Measurements from ENCODE around the gene ADM2. TPM values are rescaled to one million over a fixed set of nuclear protein-coding genes. Genes with fewer than 3 reads are reported as not detected.
"Not testable (repeated sequence)": the region's sequence is repeated elsewhere in the genome, so short reads cannot be mapped to it uniquely, and the experiment has no call there.

Gene ADM2
- total RNA-seq, 1 experiment from 2014 or later, result 10.9 TPM

GRCh38 chr22:50432877-50433510 is 48.3 kb upstream of the ADM2 start:
- H3K27ac Mint-ChIP-seq; DNase-seq (ENCODE audit: low spot score); H3K9me3 Mint-ChIP-seq; H3K27me3 Mint-ChIP-seq (ENCODE audit: low read depth); H3K4me1 Mint-ChIP-seq; CTCF ChIA-PET; H3K4me3 Mint-ChIP-seq; ATAC-seq; POLR2A ChIA-PET: not testable (repeated sequence)
- peaks cover 36% of the 10 kb centered on the region for H3K36me3 Mint-ChIP-seq

DNA sequence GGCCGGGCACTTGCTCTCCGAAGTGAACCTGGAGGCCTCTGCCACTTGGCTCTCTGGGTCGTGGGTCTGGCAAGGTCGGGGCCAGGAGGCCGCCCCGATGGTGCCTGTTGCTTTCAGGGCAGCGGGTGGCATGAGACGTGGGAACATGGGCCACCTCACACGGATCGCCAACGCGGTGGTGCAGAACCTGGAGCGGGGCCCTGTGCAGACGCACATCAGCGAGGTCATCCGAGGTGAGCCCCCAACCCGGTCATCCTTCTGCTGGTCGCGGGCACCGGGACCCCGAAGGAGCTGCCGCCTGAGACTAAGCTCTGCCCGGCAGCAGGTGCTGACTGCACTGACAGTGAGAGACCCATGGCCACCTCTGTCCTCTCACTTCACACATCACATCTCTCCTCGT is 46.5 kb upstream of the ADM2 start:
- H3K27me3 Mint-ChIP-seq (ENCODE audit: low read depth), result no peaks in the 10 kb centered on the region
- H3K4me1 Mint-ChIP-seq, result no peaks in the 10 kb centered on the region
- H3K9me3 Mint-ChIP-seq, result no peaks in the 10 kb centered on the region
- POLR2A ChIA-PET, result no interaction called here
- DNase-seq (ENCODE audit: low spot score) (no peak), ATAC-seq (no peak)
- peaks cover 19% of the 10 kb centered on the region for H3K36me3 Mint-ChIP-seq
- no peak overlapping the region for H3K4me3 Mint-ChIP-seq
- H3K27ac Mint-ChIP-seq, result no peak overlapping the region
- CTCF ChIA-PET, result interaction anchor here (0.6 kb wide), 1 partner anchor 56 kb away, joined by 3 read pairs; no protein-coding TSS in a partner anchor
- TF ChIP-seq ZMAT4 (CRISPR knock-in tag; IDR thresholded peaks at IDR 0.05) (no peak), SP1 (CRISPR knock-in tag; conservative IDR thresholded peaks at IDR 0.05) (no peak), ETV6 (CRISPR knock-in tag; IDR thresholded peaks at IDR 0.05) (no peak), USF1 (CRISPR knock-in tag; IDR thresholded peaks at IDR 0.05) (no peak)
- TF ChIP-seq, protein P1, sequence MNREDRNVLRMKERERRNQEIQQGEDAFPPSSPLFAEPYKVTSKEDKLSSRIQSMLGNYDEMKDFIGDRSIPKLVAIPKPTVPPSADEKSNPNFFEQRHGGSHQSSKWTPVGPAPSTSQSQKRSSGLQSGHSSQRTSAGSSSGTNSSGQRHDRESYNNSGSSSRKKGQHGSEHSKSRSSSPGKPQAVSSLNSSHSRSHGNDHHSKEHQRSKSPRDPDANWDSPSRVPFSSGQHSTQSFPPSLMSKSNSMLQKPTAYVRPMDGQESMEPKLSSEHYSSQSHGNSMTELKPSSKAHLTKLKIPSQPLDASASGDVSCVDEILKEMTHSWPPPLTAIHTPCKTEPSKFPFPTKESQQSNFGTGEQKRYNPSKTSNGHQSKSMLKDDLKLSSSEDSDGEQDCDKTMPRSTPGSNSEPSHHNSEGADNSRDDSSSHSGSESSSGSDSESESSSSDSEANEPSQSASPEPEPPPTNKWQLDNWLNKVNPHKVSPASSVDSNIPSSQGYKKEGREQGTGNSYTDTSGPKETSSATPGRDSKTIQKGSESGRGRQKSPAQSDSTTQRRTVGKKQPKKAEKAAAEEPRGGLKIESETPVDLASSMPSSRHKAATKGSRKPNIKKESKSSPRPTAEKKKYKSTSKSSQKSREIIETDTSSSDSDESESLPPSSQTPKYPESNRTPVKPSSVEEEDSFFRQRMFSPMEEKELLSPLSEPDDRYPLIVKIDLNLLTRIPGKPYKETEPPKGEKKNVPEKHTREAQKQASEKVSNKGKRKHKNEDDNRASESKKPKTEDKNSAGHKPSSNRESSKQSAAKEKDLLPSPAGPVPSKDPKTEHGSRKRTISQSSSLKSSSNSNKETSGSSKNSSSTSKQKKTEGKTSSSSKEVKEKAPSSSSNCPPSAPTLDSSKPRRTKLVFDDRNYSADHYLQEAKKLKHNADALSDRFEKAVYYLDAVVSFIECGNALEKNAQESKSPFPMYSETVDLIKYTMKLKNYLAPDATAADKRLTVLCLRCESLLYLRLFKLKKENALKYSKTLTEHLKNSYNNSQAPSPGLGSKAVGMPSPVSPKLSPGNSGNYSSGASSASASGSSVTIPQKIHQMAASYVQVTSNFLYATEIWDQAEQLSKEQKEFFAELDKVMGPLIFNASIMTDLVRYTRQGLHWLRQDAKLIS (CRISPR knock-in tag; IDR thresholded peaks at IDR 0.05; ENCODE audit: borderline replicate concordance), result no peak

DNA sequence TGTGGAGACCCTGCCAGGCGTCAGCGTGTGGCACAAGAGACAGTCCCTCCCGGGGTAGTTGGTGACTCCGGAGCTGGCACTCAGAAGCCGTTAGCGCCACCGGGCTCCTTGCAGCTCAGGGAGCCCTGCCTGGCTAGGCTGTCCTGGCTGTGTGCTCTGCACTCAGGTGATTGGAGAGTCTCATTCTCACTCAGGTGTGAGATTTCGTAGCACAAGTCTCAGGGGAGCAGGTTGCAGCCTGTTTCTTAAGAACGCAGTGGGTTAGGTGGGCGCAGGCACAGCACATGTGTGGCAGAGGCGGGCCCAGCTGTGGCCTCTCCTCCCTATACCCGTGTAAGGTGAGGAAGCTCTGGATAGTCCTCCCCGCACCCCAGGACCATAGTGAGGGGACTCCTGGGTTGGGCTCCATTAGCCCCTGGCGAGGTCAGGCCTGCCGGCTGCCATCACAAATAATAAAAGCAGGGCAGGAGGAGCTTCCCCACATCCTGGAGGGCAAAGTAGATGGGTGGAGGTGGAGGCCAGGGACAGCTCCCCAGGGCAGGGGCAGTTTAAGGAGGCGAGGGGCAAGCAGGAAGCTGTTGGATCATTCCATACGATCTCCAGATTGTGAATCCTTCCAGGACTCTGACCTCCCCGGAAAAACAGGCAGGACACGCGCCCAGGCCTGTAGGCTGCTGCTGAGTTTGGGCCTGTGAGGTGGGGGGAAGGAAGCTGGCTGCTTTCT is 45.9 kb upstream of the ADM2 start:
- CTCF ChIA-PET, result no interaction called here
- no peaks in the 10 kb centered on the region for H3K4me1 Mint-ChIP-seq
- ATAC-seq (no peak), DNase-seq (ENCODE audit: low spot score) (no peak)
- H3K9me3 Mint-ChIP-seq, result no peaks in the 10 kb centered on the region
- H3K4me3 Mint-ChIP-seq, result no peak overlapping the region
- POLR2A ChIA-PET, result no interaction called here
- no peak overlapping the region for H3K27ac Mint-ChIP-seq
- no peaks in the 10 kb centered on the region for H3K27me3 Mint-ChIP-seq (ENCODE audit: low read depth)
- TF ChIP-seq NFYB (CRISPR knock-in tag; conservative IDR thresholded peaks at IDR 0.05; ENCODE audit: low read depth), result no peak
- no peak for TF ChIP-seq ZBTB21 (CRISPR knock-in tag; IDR thresholded peaks at IDR 0.05; ENCODE audit: borderline replicate concordance)
- TF ChIP-seq E2F5 (CRISPR knock-in tag; IDR thresholded peaks at IDR 0.05), result no peak
- no peak for TF ChIP-seq SMAD3 (CRISPR knock-in tag; IDR thresholded peaks at IDR 0.05; ENCODE audit: borderline replicate concordance)
- no peak for TF ChIP-seq ZNF281 (CRISPR knock-in tag; IDR thresholded peaks at IDR 0.05)
- no peak for TF ChIP-seq ARID4B (CRISPR knock-in tag; IDR thresholded peaks at IDR 0.05; ENCODE audit: borderline replicate concordance)
- no peak for TF ChIP-seq RORB (CRISPR knock-in tag; IDR thresholded peaks at IDR 0.05)
- TF ChIP-seq, protein P2, sequence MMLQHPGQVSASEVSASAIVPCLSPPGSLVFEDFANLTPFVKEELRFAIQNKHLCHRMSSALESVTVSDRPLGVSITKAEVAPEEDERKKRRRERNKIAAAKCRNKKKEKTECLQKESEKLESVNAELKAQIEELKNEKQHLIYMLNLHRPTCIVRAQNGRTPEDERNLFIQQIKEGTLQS (CRISPR knock-in tag; conservative IDR thresholded peaks at IDR 0.05), result no peak
- no peak for TF ChIP-seq USF1 (CRISPR knock-in tag; IDR thresholded peaks at IDR 0.05)
- H3K36me3 Mint-ChIP-seq, result peaks cover 15% of the 10 kb centered on the region
